Activated effector memory CD4-positive, alpha-beta T cell treated with anti-CD3 and anti-CD28 coated beads, Interleukin-2, amount 50 U/mL, for 16 hours (primary cell): ENCODE measurements around the gene CCM2.
"Not testable (repeated sequence)": the region's sequence is repeated elsewhere in the genome, so short reads cannot be mapped to it uniquely, and the experiment has no call there.

ENCODE experiments used
- DNase-seq: peaks from one replicate; pipeline ENCODE4 v3.0.0-alpha.2; 2020

The CCM2 gene

GRCh38 chr7:45007571-45008328 lies 7.7 kb downstream of the CCM2 start:
- DNase-seq = no peak

- DNase-seq = no peak
Measured at GRCh38 chr7:45013465-45013967, 13.5 kb downstream of the CCM2 start.

GRCh38 chr7:45015313-45015712 lies 15.3 kb downstream of the CCM2 start:
- DNase-seq = no peak

- no peak for DNase-seq
Measured at GRCh38 chr7:45017253-45017652, 17.3 kb downstream of the CCM2 start.

GRCh38 chr7:45020915-45021314 lies 20.9 kb downstream of the CCM2 start:
- no peak for DNase-seq

GRCh38 chr7:45021604-45022296 lies 21.7 kb downstream of the CCM2 start:
- DNase-seq = no peak

- no peak for DNase-seq
Measured at GRCh38 chr7:45024126-45024744, 24.2 kb downstream of the CCM2 start.

- DNase-seq = not testable (repeated sequence)
Measured at GRCh38 chr7:45025473-45025872, 25.5 kb downstream of the CCM2 start.

- DNase-seq = no peak
Measured at GRCh38 chr7:45026013-45026412, 26.0 kb downstream of the CCM2 start.

- peak; percentile 73 for DNase-seq
Measured at GRCh38 chr7:45026984-45027773, 27.2 kb downstream of the CCM2 start.

- DNase-seq = peak; percentile 69
Measured at GRCh38 chr7:45027774-45028114, 27.7 kb downstream of the CCM2 start.

- DNase-seq = peak; percentile 67
Measured at GRCh38 chr7:45028138-45028919, 28.3 kb downstream of the CCM2 start.

GRCh38 chr7:45028920-45029344 lies 28.9 kb downstream of the CCM2 start:
- DNase-seq = no peak

GRCh38 chr7:45031829-45032228 lies 31.8 kb downstream of the CCM2 start:
- no peak for DNase-seq

- DNase-seq = no peak
Measured at GRCh38 chr7:45032421-45032820, 32.4 kb downstream of the CCM2 start.

GRCh38 chr7:45033261-45033930 lies 33.4 kb downstream of the CCM2 start:
- no peak for DNase-seq

- DNase-seq = no peak
Measured at GRCh38 chr7:45033931-45034290, 33.9 kb downstream of the CCM2 start.

- not testable (repeated sequence) for DNase-seq
Measured at GRCh38 chr7:45034710-45035109, 34.7 kb downstream of the CCM2 start.

- no peak for DNase-seq
Measured at GRCh38 chr7:45035371-45035770, 35.4 kb downstream of the CCM2 start.

GRCh38 chr7:45035893-45036292 lies 35.9 kb downstream of the CCM2 start:
- no peak for DNase-seq

- DNase-seq = no peak
Measured at GRCh38 chr7:45036317-45036716, 36.3 kb downstream of the CCM2 start.

- peak; percentile 65 for DNase-seq
Measured at GRCh38 chr7:45036796-45037195, 36.8 kb downstream of the CCM2 start.
